K562 (cell line): ENCODE measurements around the gene METTL2A. TPM values are rescaled to one million over a fixed set of nuclear protein-coding genes. Genes with fewer than 3 reads are reported as not detected.

Source experiments
- AFF1 ChIP-seq, 2 experiments: fragments of 450-650 bp; IDR thresholded peaks; 2 replicates each; pipeline ENCODE4 v1.6.1; 2018; ENCODE audit warnings: mild to moderate bottlenecking in 2 of 2, low read depth in 1 of 2; ENCODE audit not compliant: partially characterized antibody in 2 of 2
- KLF6 ChIP-seq: fragments of 250-450 bp; sonication (Bioruptor Pico); IDR thresholded peaks from 2 replicates; pipeline ENCODE4 v1.4.0; 2020; ENCODE audit warnings: mild to moderate bottlenecking, moderate library complexity, borderline replicate concordance
- PKNOX1 ChIP-seq: fragments of 450-650 bp; IDR thresholded peaks from 2 replicates; pipeline ENCODE4 v1.6.1; 2016
- POLR2B ChIP-seq: fragments of 450-650 bp; IDR thresholded peaks from 2 replicates; pipeline ENCODE4 v1.6.1; 2018; ENCODE audit warnings: low read depth; ENCODE audit not compliant: partially characterized antibody
- POLR2H ChIP-seq: IDR thresholded peaks from 2 replicates; pipeline ENCODE4 v1.6.1; 2016; ENCODE audit warnings: missing genetic modification characterization, low read depth, mild to moderate bottlenecking, control low read depth, missing compliant biosample characterization, moderate library complexity
- SIN3A ChIP-seq, 2 experiments: fragments of 150-350 bp in 1 of 2; IDR thresholded peaks; 2 replicates each; pipeline ENCODE4 v1.6.1; 2011 to 2016; ENCODE audit warnings: borderline replicate concordance in 2 of 2, low read depth in 2 of 2, low read length in 2 of 2, mild to moderate bottlenecking in 2 of 2, moderate library complexity in 2 of 2; ENCODE audit not compliant: control insufficient read depth in 1 of 2
- SMC3 ChIP-seq: conservative IDR thresholded peaks from 2 replicates; pipeline ENCODE4 v1.6.1; 2011; ENCODE audit warnings: low read depth, low read length, improper control_type of control experiment; ENCODE audit not compliant: insufficient read depth
- TAF1 ChIP-seq: IDR thresholded peaks from 2 replicates; pipeline ENCODE4 v1.6.1; 2011; ENCODE audit warnings: mild to moderate bottlenecking, low read length, moderate library complexity; ENCODE audit not compliant: insufficient read depth, control insufficient read depth, severe bottlenecking; ENCODE audit errors: extremely low read depth
- TAF9B ChIP-seq: fragments of 450-650 bp; IDR thresholded peaks from 2 replicates; pipeline ENCODE4 v1.6.1; 2018; ENCODE audit warnings: mild to moderate bottlenecking; ENCODE audit not compliant: partially characterized antibody
- THAP12 ChIP-seq: fragments of 250-450 bp; sonication (Bioruptor Pico); IDR thresholded peaks from 2 replicates; pipeline ENCODE4 v1.9.0; 2021; ENCODE audit warnings: mild to moderate bottlenecking, inconsistent platforms
- ZBTB11 ChIP-seq, 3 experiments: fragments of 200-800 bp in 1 of 3; fragments of 250-450 bp in 1 of 3; fragments of 450-650 bp in 1 of 3; sonication (Bioruptor Pico) in 1 of 3; sonication (Bioruptor generic) in 1 of 3; formaldehyde crosslinking in 1 of 3; IDR thresholded peaks; 2 replicates each; pipeline versions ENCODE4 v1.6.1 to v1.8.0; 2016 to 2022; ENCODE audit warnings: mild to moderate bottlenecking in 2 of 3, missing genetic modification characterization in 2 of 3, missing compliant biosample characterization in 1 of 3, moderate library complexity in 1 of 3
- ZFX ChIP-seq: sonication (generic); formaldehyde crosslinking; IDR thresholded peaks from 2 replicates; pipeline ENCODE4 v1.8.0; 2022; ENCODE audit warnings: mild to moderate bottlenecking, missing genetic modification reagents, moderate library complexity
- polyA plus RNA-seq, 8 experiments: library from polyadenylated mRNA; depleted of rRNA in 4 of 8; stranded (reverse) in 5 of 8; unstranded in 3 of 8; fragments of >200 nt; fragmentation: Nextera tagmentation in 2 of 8; fragmentation: Illumina TruSeq in 1 of 8; extraction: Ambion mirVana in 2 of 8; extraction: Trizol in 1 of 8; gene quantifications; 2 replicates each; pipeline versions ENCODE4 v1.2.1 to v1.2.3, GENCODE V29; 2011 to 2014; ENCODE audit warnings: inconsistent platforms in 1 of 8, missing spikeins in 1 of 8
- total RNA-seq, 7 experiments: library from RNA; depleted of rRNA in 6 of 7; stranded (reverse); fragments of >200 nt in 6 of 7; fragmentation: Illumina TruSeq in 2 of 7; extraction: Trizol in 2 of 7; gene quantifications; 2 replicates each; pipeline versions ENCODE4 v1.2.1 to v1.2.3, GENCODE V29; 2011 to 2021; ENCODE audit warnings: low replicate concordance in 1 of 7

Gene METTL2A
- total and polyA plus RNA-seq, 9 of the 15 experiments (the other 6 are each of a cell fraction or from before 2014, with no cell fraction given): 21.0 to 52.5 (median 33.2) TPM

GRCh38 chr17:62423647-62424461 lies at the start of gene METTL2A (continued):
- TF ChIP-seq THAP12 (CRISPR knock-in tag) (peak; percentile 53; the same call in 1 of the 2 replicates), ZBTB11 (CRISPR knock-in tag; IDR thresholded peaks at IDR 0.05) (peak in 2 of 3 experiments; percentile 90 to 92; a peak in 4 of 6 replicates), TAF9B (peak; percentile 70), KLF6 (CRISPR knock-in tag) (peak; percentile 74; the same call in 1 of the 2 replicates), PKNOX1 (peak; percentile 37; the same call in 1 of the 2 replicates), POLR2B (peak; percentile 75), TAF1 (peak; percentile 77), ZFX (peak; percentile 53; the same call in 1 of the 2 replicates), SMC3 (0 out of 2 replicates have a peak, but pooled peaks have one; percentile 17), POLR2H (tag) (peak; percentile 70), AFF1 (IDR thresholded peaks at IDR 0.05; ENCODE audit: low read depth in 1 of 2, partially characterized antibody in 2 of 2) (peak in 1 of 2 experiments; percentile 41), SIN3A (IDR thresholded peaks at IDR 0.05; ENCODE audit: borderline replicate concordance in 2 of 2, control insufficient read depth in 1 of 2, low read depth in 2 of 2, low read length in 2 of 2) (peak; percentile 39 to 73; a peak in 2 of 4 replicates)
